Measurements from ENCODE around the gene ZNF236.

- TF ChIP-seq EZH2 (IDR thresholded peaks at IDR 0.05; ENCODE audit: borderline replicate concordance, low read length) (no peak), CTCF (IDR thresholded peaks at IDR 0.05; ENCODE audit: low read length) (no peak)
Observed at GRCh38 chr18:76866666-76867065, 44.3 kb downstream of the ZNF236 start.
